HuH-7 (cell line): ENCODE results near the gene CDC73.
"Not testable (repeated sequence)": the region's sequence is repeated elsewhere in the genome, so short reads cannot be mapped to it uniquely, and the experiment has no call there.

Experiments
- DNase-seq: peaks from one replicate; pipeline ENCODE4 v3.0.0; 2011; ENCODE audit warnings: low spot score

The CDC73 gene

GRCh38 chr1:193288548-193289080 is 166.8 kb downstream of the CDC73 start:
- not testable (repeated sequence) for DNase-seq

- no peak for DNase-seq
Observed at GRCh38 chr1:193293726-193294125, 171.9 kb downstream of the CDC73 start.

GRCh38 chr1:193299038-193299437 is 177.2 kb downstream of the CDC73 start:
- no peak for DNase-seq

GRCh38 chr1:193301746-193302145 is 179.9 kb downstream of the CDC73 start:
- DNase-seq = no peak

GRCh38 chr1:193303849-193304248 is 182.0 kb downstream of the CDC73 start:
- DNase-seq = no peak
